ENCODE results near the gene FAM20A. TPM values are rescaled to one million over a fixed set of nuclear protein-coding genes. Genes with fewer than 3 reads are reported as not detected.

Gene FAM20A
- polyA plus RNA-seq, 1 donor from 2014 or later = not detected

DNA sequence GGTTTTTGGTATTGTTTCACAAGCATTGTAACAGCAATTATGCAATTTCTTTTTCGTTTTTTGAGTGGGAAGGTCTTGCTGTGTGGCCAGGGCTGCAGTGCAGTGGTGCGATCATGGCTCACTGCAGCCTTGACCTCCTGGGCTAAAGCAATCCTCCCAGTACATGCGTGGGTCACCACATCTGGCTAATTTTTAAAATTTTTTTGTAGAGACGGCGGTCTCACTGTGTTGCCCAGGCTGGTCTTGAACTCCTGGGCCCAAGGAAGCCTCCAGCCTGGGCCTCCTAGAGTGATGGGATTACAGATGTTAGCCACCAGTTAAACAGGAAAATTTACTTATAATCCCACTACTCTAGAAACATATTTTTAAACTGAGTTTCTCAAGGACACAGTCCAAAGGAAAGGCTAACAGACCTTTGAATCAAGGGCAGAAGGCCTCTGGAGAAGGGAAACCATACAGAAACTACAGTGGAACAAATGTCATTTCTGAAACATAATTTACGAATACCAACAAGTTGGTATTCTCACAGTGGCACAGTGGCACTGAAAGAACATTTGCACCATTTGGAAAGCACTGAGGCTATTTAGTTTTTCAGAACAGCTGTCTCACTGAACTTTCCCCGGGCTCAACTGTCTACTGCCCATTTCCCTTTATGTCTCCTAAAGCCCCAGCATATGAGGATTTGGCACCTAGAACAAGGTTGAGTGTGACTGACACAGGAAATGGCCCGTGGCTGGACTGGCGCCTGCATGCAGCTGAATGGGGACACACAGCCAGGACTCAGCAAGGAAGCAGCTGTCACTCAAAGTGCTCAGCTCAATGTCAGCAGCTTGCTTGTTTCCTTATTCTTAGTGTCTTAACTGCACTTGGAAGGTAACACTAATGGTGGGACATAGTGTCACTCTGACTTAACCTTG, 91.8 kb downstream of the FAM20A start:
- Histone ChIP-seq H3K9me2 (ENCODE audit: insufficient read depth, low read length) (no peaks in the 10 kb centered on the region), H3K27me3 (ENCODE audit: insufficient read depth, low read depth, low read length) (no peaks in the 10 kb centered on the region), H3K4me2 (ENCODE audit: low read length) (no peak overlapping the region), H3K4me3 (ENCODE audit: low read length) (no peak overlapping the region), H4K20me1 (ENCODE audit: insufficient read depth) (peaks cover 12% of the 10 kb centered on the region), H3K9ac (ENCODE audit: low read length) (no peak overlapping the region), H3K9me3 (ENCODE audit: low read length) (no peaks in the 10 kb centered on the region), H3F3A (ENCODE audit: insufficient read depth, low read length, poor library complexity, severe bottlenecking) (no peaks in the 10 kb centered on the region), H3K36me3 (ENCODE audit: insufficient read depth, low read length) (no peaks in the 10 kb centered on the region), H2AFZ (ENCODE audit: low read depth, low read length) (no peak overlapping the region), H3K79me2 (replicated peaks; ENCODE audit: insufficient read depth, low read length) (peaks cover 19% of the 10 kb centered on the region), H3K27ac (ENCODE audit: low read length) (no peak overlapping the region)
- TF ChIP-seq EP300 (conservative IDR thresholded peaks at IDR 0.05; ENCODE audit: poor library complexity, severe bottlenecking) (no peak), SMC3 (conservative IDR thresholded peaks at IDR 0.05; ENCODE audit: poor library complexity) (no peak), POLR2AphosphoS5 (IDR thresholded peaks at IDR 0.05) (no peak)

DNA sequence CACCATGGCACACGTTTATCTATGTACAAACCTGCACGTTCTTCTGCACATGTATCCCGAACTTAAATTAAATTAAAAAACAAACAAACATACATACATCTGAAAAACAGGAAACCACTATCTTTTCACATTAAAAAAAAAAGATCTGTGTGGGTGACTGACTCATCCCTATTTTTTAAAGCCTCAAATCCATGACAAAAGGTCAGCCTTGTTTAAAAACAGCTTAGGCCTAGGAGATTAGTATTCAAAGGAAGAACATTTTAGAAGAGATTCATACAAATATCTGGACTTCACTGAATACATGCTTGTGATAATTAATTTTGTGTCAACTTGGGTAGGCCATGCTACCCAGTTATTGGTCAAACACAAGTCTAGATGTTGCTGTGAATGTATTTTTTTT, 93.6 kb downstream of the FAM20A start:
- no peak overlapping the region for H3K27ac ChIP-seq (ENCODE audit: low read length)
- TF ChIP-seq RAD21 (conservative IDR thresholded peaks at IDR 0.05) (no peak), EP300 (conservative IDR thresholded peaks at IDR 0.05; ENCODE audit: poor library complexity, severe bottlenecking) (no peak), TAF1 (IDR thresholded peaks at IDR 0.05; ENCODE audit: low read depth) (no peak), POLR2AphosphoS5 (IDR thresholded peaks at IDR 0.05) (no peak), EZH2 (IDR thresholded peaks at IDR 0.05; ENCODE audit: borderline replicate concordance, insufficient read depth, low read length, poor library complexity, severe bottlenecking) (no peak), MXI1 (conservative IDR thresholded peaks at IDR 0.05; ENCODE audit: poor library complexity, severe bottlenecking) (no peak), SMC3 (conservative IDR thresholded peaks at IDR 0.05; ENCODE audit: poor library complexity) (no peak)
- TF ChIP-seq, protein P1, sequence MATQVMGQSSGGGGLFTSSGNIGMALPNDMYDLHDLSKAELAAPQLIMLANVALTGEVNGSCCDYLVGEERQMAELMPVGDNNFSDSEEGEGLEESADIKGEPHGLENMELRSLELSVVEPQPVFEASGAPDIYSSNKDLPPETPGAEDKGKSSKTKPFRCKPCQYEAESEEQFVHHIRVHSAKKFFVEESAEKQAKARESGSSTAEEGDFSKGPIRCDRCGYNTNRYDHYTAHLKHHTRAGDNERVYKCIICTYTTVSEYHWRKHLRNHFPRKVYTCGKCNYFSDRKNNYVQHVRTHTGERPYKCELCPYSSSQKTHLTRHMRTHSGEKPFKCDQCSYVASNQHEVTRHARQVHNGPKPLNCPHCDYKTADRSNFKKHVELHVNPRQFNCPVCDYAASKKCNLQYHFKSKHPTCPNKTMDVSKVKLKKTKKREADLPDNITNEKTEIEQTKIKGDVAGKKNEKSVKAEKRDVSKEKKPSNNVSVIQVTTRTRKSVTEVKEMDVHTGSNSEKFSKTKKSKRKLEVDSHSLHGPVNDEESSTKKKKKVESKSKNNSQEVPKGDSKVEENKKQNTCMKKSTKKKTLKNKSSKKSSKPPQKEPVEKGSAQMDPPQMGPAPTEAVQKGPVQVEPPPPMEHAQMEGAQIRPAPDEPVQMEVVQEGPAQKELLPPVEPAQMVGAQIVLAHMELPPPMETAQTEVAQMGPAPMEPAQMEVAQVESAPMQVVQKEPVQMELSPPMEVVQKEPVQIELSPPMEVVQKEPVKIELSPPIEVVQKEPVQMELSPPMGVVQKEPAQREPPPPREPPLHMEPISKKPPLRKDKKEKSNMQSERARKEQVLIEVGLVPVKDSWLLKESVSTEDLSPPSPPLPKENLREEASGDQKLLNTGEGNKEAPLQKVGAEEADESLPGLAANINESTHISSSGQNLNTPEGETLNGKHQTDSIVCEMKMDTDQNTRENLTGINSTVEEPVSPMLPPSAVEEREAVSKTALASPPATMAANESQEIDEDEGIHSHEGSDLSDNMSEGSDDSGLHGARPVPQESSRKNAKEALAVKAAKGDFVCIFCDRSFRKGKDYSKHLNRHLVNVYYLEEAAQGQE (IDR thresholded peaks at IDR 0.05; ENCODE audit: borderline replicate concordance) = no peak
- TF ChIP-seq, protein P2, sequence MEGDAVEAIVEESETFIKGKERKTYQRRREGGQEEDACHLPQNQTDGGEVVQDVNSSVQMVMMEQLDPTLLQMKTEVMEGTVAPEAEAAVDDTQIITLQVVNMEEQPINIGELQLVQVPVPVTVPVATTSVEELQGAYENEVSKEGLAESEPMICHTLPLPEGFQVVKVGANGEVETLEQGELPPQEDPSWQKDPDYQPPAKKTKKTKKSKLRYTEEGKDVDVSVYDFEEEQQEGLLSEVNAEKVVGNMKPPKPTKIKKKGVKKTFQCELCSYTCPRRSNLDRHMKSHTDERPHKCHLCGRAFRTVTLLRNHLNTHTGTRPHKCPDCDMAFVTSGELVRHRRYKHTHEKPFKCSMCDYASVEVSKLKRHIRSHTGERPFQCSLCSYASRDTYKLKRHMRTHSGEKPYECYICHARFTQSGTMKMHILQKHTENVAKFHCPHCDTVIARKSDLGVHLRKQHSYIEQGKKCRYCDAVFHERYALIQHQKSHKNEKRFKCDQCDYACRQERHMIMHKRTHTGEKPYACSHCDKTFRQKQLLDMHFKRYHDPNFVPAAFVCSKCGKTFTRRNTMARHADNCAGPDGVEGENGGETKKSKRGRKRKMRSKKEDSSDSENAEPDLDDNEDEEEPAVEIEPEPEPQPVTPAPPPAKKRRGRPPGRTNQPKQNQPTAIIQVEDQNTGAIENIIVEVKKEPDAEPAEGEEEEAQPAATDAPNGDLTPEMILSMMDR (IDR thresholded peaks at IDR 0.05; ENCODE audit: poor library complexity, severe bottlenecking) = no peak
- H3K4me3 ChIP-seq (ENCODE audit: low read length) = no peak overlapping the region
- no peaks in the 10 kb centered on the region for H3K9me3 ChIP-seq (ENCODE audit: low read length)
- H4K20me1 ChIP-seq (ENCODE audit: insufficient read depth) = no peaks in the 10 kb centered on the region
- peaks cover 1% of the 10 kb centered on the region for H3K79me2 ChIP-seq (replicated peaks; ENCODE audit: insufficient read depth, low read length)
- H3K36me3 ChIP-seq (ENCODE audit: insufficient read depth, low read length) = no peaks in the 10 kb centered on the region
- no peak overlapping the region for H3K9ac ChIP-seq (ENCODE audit: low read length)
- no peak overlapping the region for H3K4me2 ChIP-seq (ENCODE audit: low read length)
- no peaks in the 10 kb centered on the region for H3F3A ChIP-seq (ENCODE audit: insufficient read depth, low read length, poor library complexity, severe bottlenecking)
- no peak overlapping the region for H2AFZ ChIP-seq (ENCODE audit: low read depth, low read length)
- H3K9me2 ChIP-seq (ENCODE audit: insufficient read depth, low read length) = no peaks in the 10 kb centered on the region
- no peaks in the 10 kb centered on the region for H3K27me3 ChIP-seq (ENCODE audit: insufficient read depth, low read depth, low read length)

All from neural cell (in vitro differentiated cells).